T-helper 1 cell (primary cell): ENCODE data around the gene CAMTA1.

ENCODE experiments used
- DNase-seq, 5 donors: peaks; one replicate each; pipeline ENCODE4 v3.0.0-alpha.2; 2012 to 2020

CAMTA1 gene

DNA sequence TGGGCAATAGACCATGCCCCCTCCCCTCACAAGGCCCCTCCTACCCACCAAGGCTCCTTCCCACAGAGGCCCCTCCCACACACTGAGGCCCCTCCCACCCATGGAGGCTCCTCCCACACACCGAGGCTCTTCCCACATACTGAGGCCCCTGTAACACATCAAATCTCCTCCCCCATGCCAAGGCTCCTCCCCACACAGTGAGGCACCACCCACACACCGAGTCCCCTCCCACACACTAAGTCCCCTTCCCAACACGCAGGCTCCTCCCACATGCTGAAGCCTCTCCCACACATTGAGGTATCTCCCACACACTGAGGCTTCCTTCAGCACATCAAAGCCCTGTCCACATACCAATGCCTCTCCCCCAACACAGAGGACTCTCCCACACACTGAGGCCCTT, 391.8 kb downstream of the CAMTA1 start:
- DNase-seq = no peak

DNA sequence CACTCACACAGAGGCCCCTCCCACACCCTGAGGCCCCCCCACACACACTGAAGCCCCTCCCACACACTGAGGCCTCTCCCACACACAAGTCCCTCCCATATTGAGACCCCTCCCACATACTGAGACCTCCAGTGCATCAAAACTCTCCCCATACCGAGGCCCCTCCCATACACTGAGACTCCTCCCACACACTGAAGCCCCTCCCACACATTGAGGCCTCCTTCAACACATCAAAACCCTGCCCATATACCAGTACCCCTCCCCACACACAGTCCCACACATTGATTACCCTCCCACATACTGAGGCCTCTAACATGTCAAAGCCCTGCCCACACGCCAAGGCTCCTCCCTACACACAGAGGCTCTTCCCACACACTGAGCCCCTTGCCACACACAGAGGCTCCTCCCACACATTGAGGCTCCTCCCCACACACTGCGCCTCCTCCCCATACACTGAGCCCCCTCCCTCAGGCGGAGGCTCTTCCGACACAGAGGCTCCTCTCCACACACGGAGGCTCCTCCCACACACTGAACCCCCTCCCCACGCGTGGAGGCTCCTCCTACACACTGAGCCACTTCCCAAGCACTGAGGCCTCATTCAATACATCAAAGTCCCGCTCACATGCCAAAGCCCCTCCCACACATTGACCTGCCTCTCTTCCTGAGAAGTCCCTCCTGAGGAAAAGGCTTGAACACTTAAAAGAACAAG, 392.3 kb downstream of the CAMTA1 start:
- no peak for DNase-seq

DNA sequence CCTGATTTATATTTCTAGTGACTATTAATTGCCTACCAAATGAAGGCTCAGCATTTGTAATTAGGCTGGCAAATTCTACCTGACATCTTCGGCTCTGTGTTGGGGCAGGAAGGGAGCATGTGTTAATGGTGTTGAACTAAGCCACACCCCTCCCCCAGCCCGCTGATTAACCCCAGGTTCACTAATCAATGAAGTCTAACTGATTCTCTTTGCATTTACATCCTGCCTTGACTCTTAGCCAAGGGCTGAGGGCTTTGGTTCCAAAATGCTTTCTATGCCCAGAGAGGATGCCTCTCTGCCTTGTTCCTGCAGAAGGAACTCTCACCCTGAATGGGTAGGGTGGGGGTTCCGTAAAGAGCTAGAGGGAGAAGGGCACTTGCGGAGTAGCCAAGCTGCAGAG, 393.1 kb downstream of the CAMTA1 start:
- DNase-seq = no peak

DNA sequence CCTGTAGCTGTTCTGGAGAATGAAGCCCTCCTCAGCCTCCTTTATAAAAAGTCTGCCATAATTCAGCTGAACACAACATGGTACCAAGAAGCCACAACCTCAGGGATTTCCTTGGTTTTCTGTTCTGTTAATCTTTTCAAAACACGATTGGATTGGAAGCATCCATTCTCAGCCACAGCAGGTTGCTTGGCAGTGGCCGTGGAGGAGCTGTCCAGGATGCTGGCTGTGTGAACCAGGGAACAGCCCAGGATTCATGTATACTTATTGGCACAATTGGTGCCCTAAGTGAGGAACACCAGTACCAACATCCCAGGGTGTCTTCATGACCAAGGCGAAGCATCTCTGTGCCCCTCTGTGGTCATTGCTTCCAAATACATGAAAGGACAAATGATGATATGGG, 393.5 kb downstream of the CAMTA1 start:
- DNase-seq = no peak

DNA sequence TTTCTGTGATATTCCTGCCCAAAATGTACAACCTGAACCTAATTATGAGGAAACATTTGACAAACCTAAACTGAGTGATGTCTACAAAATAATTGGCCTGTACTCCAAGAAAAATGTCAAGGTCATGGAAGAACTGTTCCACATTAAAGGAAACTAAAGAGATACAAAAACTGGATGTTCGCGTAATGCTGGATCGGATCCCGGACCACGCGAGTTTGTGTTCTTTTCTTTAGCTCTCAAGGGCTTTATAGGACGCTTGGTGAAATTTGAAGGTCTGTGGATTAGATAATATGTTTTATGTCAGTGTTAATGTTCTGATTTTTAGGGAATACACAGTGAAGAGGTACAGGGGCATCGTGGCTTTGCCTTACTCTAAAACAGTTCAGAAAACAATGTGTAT, 400.5 kb downstream of the CAMTA1 start:
- DNase-seq = no peak

DNA sequence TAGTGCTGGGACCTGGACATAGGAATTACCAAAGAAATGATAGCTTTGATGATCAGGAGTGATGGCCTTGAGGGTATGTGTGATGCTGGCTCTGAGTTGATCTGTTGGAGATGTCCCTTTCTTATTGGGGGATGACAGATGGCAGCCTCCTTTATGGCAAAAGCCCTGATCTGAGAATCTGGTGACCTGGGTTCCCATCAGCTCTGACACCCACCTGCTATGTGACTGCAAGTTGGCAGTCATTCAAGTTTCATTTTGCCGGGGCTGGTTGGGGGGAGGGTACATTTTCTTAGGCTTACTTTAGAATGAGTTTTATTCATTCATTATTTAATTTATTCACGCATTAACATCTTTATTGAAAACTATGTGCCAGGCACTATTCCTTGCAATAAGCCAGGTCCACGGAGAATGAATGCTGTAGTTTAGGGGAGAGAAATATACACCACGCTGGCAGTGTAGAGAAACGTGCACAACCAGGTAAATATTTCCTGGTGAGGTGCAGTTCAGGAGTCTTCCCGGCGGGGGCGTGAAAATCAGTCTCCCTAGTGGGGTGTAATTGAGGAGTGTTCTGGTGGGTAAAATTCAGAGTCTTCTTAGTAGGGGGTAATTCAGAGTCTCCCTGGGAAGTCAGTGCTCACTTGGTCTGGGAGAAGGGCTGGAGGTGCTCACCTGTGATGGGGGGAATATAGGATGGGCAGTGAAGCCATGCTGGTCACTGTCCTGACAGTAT, 401.3 kb downstream of the CAMTA1 start:
- no peak for DNase-seq

DNA sequence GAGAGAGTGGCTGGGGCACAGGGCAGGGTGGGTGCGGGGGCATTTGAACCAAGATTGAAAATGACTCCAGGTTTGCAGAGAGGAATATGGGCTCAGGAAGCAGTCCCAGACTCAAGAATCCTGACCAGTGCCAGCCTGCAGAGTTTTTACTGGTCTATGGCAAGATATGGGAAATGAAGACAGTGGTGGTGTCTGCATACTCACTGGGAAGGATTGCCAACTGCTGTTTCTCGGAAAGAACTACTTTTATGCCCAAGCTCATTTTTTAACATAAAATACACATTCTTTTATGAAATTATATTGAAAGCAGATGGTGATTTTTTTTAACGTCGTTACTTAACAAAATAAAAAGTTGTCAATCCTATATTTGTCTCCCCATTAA, 401.8 kb downstream of the CAMTA1 start:
- DNase-seq = no peak

DNA sequence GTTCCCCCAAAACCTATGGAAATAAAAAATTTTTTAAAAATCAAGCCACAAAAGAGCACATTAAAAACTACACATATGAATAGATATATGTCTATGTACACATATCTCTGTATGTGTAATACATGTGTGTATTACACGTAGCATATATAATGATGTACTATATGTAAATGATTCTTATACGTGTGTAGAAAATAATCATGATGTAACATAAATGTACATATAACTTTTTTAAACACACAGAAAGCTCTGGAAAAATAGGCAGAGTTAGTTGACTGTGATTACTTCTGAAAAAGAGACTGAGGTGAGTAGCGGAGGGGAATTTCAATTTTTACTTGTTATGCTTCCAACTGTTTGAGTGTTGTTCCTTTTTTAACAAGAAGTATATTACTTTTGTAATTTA, 405.0 kb downstream of the CAMTA1 start:
- DNase-seq = no peak

DNA sequence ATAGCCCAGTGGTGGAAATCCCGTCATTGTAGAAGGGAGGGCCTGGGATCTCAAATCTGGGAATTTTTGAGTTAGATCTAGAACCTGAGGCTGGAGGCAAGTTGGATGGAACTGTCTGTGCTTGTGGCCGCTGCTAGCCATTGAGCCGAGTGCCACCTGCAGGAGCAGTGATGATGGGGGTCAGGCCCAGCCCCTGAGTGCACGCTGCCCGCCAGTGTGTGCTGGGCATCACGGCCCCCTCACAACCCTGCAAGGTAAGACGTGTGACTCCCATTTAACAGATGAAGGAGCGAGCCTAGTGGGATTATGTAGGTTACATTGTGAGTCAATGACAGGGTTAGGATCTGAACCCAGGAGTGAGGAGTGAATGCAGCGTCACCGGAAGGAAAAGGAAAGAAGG, 407.2 kb downstream of the CAMTA1 start:
- DNase-seq = no peak

DNA sequence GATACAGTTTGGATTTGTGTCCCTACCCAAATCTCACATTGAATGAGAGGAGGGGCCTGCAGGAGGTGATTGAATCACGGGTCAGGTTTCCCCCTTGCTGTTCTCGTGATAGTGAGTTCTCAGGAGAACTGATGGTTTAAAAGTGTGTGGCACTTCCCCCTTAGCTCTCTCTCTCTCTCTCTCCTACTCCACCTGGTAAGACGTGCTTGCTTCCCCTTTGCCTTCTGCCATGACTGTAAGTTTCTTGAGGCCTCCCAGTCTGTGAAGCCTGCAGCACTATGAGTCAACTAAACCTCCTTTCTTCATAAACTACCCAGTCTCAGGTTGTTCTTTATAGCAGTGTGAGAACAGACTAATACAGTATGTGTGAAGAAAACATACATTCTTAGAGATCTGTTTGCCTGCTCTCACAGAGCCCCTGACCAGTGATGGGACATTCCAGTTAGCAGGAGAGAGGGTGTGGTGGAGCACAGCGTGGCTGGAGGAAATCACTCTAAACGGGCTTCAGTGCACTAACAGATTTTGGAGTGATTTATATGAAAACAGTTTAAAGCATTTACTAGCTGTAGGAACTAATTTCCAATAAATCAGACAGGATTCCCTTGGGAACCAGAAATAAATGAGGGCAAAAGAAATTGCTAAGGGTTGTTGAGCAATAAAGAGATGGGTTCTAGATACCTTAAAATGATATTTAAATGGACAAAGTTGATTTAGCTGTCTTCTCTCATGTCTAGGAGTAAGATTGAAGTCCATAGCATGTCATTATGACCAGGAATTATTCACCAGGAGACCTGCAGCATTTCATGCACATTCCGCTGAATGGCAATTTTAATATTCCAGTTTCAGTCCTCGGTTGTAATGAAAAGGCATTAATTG, 411.0 kb downstream of the CAMTA1 start:
- DNase-seq = no peak

DNA sequence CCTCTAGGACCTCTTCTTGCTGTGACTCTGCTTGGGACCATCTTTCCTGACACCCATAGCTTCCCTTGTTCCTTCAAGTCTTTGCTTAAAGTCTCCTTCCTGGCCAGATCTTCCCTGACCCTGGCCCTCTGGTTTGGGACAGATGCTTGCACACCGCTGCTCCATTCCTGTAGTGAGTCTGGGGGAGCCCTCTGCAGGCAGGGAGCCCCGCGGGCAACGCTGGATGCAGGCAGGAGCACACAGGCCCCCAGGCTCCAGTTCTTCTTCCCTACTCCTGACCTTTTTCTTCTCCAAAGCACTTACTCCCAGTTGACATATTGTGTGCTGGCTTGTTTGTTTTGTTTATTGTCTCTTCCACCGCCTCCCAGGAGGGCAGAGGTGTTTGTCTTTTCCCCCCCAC, 413.4 kb downstream of the CAMTA1 start:
- no peak for DNase-seq

DNA sequence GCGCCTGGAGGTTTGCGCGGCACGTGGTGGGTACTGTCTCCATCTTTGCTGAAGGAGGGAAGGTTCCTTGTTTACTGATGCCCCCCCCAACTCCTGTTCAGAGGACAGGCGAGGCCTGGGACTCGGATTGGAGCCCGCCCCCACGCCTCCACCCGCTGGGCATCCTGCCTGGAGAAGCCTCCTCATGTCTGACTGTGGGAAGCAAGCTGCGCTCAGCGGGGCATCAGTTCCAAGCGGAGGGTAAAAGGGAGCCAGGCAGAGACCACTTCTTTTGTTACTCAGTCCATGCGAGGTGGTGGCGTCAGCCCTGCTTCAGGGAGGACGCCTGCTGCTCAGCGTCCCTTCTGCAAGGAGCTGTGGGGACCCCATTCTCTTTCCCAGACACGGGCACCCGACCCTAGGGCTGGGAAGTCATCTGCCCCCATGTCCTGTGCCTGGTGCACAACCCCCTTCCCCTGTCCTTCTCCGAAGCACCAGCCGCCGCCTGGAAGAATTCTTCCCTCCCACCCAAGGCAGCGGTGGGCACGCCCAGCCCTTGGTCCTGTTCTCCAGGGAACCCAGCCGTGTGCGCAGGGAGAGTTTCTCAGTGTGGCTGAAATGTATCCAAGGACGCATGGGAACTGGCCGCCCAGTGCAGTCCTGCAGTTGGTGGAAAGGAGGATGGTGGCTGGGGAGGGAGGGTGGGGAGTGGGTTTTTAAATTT, 414.0 kb downstream of the CAMTA1 start:
- DNase-seq = no peak

DNA sequence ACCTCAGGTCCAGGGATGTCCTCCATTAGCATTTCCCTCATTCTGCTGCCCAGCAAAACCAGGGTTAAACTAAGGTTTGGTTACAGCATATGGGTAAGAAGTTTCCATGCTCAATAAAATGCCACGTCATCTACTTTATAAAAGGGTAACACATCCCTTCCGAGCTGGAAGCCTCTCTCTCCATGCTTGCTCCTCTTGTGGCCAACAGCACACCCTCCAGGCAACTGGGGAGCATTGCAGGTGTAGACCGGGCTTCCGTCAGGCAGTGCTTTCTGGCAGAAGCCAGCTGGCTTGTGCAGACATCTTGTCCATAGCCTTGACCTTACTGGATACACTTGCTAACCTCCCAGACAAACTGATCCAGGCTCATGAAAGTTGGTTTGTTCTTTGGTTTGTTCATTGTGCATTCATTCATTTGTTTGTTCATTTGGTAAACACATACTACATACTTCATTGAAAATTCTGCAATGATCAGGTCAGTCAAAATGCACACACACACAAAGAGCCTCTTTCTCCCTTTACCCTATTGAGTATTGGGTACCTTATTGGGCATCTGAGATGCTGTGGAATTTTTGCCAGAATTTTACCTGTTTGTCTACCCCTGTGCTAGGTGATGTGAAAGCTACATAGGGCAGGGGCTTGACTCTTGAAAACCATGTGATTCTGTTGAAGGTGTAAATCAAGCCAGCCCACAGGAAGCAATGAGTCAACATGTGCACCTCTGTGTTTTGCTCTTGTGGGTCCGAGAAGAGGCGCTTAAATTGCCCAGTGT, 422.8 kb downstream of the CAMTA1 start:
- peak in 1 of 5 donors; percentile 27 for DNase-seq

DNA sequence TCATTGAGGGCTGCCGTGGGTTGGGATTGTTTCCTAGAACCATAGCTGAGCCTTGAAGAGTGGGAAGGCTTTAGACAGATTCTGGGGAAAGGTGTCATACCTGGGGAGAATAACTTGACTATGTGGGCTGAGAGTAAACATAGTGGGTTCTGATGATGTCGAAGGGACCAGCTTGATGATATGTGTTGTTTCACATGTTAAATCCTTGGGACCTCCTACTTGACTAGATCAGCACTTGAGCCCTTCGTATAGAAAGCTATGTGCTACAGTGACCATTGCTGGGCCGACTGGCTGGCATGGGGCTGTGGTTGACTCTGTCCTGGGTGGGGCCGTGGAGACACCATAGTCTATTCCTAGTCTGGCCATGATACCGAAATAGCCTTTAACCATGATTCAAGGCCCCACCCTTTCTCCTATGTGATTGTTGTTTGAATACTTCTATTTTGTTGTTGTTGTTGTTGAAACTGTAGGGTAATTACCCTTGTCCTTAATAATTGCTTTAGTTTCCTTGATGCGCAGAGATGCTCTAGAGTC, 423.5 kb downstream of the CAMTA1 start:
- DNase-seq = no peak

DNA sequence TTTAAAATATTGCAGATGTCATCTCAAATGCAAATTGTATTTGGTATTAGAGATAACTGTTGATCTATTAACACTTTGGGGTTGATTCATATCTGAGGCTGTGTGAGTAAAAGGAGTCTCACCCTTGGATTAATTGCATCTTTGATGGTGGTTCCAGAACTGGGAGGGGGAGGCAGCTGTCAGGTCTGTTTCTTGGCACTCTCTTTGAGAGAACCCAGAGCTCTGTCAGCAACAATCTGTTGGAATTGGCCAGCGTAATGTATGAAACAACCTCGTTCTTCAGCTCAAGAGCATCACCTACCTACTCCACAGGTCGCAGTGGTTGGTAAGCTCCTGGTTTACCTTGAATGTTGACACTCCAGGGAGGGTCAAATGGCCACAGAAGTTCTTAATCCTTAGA, 424.1 kb downstream of the CAMTA1 start:
- DNase-seq = no peak

DNA sequence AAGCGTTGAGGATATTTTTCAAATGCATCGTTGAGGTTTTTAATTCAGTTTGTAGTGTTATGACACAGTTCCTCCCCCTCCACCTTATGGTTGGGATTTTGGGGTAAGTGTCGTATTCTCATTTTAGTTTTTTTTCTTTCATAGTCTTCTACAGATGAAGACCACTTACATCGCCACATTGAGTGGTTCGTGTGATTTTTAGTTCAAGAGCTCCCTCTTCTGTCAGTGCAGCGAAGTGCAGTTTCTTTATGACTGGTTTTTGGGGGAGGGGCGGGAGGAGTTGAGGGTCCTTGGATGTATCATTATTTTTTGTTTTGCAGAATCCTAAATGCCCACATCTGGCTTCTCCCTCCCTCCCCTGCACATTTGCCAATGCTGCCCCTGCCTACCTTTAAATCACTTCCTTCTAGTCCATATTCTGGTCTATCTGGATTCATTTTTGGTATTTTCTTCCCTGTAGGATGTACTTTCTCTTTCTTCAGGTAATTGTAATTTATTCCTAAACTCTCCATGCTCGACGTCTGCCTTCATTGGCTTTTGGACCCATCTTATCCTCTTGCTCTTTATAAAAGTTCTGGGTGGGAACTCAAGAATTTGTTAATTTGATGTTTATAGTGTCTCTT, 433.1 kb downstream of the CAMTA1 start:
- no peak for DNase-seq

DNA sequence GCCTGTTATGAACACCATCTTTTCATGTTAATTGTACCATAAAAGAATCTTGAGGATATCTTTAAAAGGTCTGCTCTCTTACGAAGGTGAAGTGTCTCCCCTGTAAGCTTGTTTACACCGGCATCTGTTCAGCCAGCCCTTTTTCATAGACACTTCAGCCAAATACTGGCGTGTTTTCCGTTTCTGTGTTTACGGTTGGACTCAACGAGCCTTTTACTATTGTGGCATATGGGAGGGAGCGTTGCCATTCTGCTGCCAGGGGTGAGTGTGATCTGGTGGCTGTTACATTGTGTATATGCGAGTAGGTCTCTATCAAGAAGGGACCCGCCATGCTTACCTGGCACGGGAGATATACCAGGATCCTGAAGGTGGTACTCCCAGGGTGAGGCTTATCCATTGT, 433.8 kb downstream of the CAMTA1 start:
- DNase-seq = no peak

DNA sequence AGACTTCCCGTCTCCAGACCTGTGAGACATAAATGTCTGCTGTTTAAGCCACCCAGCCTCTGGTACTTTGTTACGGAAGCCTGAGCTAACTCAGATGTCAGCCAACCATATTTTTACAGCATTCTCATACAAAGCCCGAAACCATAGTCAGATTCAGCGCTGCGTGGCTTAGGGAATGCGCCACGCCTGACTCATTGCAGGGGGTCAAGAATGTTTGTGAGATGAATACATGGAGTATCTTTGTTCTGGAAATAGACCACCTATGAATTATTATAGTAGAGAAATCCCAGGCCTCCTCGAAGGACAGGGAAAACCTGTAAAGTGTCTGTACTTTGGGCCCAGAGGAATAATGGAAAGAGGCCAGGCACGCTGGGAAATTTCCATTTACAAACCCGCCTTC, 434.8 kb downstream of the CAMTA1 start:
- no peak for DNase-seq

DNA sequence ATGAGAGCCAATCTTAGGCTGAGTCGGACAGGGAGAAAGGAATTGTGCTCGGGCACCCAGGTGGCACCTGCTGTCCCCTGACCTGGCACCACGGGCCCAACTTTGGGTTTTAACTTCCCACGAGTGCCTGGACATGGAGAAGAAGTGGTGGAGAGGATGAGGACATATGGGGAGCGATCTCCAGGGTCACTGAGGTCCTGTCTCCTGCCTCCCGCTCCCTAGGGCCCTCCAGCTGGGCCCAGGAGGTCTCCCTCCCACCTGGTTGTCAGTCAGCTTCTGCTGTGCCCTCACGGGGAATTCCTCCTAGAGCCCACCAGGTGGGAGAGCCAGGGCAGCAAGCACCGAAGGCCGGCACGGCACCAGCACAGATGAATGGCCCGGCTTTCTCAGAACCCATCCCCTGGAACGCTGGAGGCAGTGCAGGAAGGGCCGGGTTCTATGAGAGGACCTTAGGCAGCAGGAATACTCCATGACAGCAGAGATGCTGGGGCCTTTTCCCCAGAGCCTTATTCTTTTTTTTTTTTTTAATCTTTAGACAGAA, 435.5 kb downstream of the CAMTA1 start:
- no peak for DNase-seq

DNA sequence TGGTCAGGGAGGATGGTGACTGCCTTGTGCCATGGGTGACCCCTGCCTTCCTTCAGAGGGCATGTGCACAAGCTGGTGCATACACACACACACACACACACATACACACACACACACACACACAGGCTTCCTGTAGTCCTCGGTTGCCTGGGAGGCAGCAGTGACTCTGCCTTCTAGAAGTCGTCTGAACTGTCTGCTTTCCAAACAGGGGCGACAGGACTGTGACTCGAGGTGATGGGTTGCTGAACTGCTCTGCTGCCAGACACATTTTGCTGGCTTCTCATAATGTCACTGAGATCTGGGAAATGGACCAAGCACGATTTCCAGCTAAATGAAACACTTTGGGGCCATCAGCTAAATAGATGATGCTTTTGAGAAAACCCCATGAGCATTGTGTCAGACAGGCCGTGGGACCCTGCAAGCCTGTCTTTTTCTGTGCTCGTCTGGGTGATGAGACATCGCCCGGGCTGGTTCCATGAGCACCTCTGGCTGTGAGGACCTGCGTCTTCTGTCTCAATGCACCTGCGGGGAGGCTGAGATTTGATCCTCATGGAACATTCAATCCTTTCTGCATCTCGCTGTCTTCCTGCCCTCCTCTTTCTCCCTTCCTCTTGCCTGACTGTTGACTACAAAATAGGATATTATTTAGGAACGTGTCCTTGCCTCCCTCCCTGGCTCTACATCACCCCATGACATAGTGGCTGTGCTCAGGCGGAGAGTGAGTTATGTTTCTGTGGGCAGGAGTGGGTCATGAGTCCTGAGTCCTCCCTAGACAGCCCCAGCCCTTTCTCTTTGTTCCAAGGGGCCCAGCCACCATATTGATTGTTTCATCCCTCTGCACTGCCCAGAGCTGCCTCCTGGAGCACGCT, 436.8 kb downstream of the CAMTA1 start:
- no peak for DNase-seq
